GM10248 (cell line): ENCODE results near the gene BIRC7.

ENCODE experiments used
- CTCF ChIA-PET: fragments of 300-600 bp; sonication (Branson Sonifier 250); formaldehyde crosslinking; extraction: SDS; loops from one replicate; lab custom pipeline; 2021; ENCODE audit warnings: antibody characterized with exemption; lab: Yijun Ruan, JAX
- POLR2A ChIA-PET: fragments of 350-650 bp; sonication (Branson Sonifier 250); formaldehyde crosslinking; extraction: SDS; loops from one replicate; lab custom pipeline; 2020; ENCODE audit warnings: antibody characterized with exemption; lab: Yijun Ruan, JAX
- DNase-seq: peaks from one replicate; pipeline ENCODE4 v3.0.0; 2012; ENCODE audit errors: extremely low spot score
- CTCF ChIP-seq: IDR thresholded peaks from 2 replicates; pipeline ENCODE4 v1.5.1; 2012; ENCODE audit warnings: mild to moderate bottlenecking, low read depth; ENCODE audit errors: extremely low read depth, missing control alignments, control extremely low read depth

The BIRC7 gene

DNA sequence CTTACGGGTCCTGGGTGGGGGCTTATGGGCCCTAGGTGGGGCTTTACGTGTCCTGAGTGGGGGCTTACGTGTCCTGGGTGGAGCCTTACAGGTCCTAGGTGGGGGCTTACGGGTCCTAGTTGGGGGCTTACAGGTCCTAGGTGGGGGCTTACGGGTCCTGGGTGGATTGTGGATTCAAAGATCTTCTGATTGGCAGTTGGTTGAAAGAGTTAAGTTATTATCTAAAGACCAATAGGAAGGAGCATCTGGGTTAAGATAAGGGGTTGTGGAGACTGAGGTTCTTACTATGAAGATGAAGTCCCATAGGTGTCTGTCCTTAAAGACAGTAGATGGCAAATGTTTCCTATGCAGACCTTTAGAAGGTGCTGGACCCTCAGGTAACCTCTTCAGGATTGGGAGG lies 8.4 kb upstream of the BIRC7 start:
- TF ChIP-seq CTCF, result no peak
- ChIA-PET CTCF (interaction anchor here (2.2 kb wide), 1 partner anchor 8 kb away, joined by 8 read pairs; no protein-coding TSS in a partner anchor), POLR2A (no interaction called here)
- DNase-seq, result no peak

GRCh38 chr20:63228806-63229205 lies 6.9 kb upstream of the BIRC7 start:
- ChIA-PET CTCF (interaction anchor here (2.2 kb wide), 1 partner anchor 10 kb away, joined by 8 read pairs; no protein-coding TSS in a partner anchor), POLR2A (no interaction called here)
- no peak for TF ChIP-seq CTCF
- DNase-seq, result no peak

GRCh38 chr20:63230800-63231268 lies 4.9 kb upstream of the BIRC7 start:
- ChIA-PET CTCF (interaction anchor here (0.9 to 8.2 kb wide), 3 partner anchors 7 to 258 kb away, joined by 3 to 76 read pairs (median 6); no protein-coding TSS in a partner anchor), POLR2A (no interaction called here)

DNA sequence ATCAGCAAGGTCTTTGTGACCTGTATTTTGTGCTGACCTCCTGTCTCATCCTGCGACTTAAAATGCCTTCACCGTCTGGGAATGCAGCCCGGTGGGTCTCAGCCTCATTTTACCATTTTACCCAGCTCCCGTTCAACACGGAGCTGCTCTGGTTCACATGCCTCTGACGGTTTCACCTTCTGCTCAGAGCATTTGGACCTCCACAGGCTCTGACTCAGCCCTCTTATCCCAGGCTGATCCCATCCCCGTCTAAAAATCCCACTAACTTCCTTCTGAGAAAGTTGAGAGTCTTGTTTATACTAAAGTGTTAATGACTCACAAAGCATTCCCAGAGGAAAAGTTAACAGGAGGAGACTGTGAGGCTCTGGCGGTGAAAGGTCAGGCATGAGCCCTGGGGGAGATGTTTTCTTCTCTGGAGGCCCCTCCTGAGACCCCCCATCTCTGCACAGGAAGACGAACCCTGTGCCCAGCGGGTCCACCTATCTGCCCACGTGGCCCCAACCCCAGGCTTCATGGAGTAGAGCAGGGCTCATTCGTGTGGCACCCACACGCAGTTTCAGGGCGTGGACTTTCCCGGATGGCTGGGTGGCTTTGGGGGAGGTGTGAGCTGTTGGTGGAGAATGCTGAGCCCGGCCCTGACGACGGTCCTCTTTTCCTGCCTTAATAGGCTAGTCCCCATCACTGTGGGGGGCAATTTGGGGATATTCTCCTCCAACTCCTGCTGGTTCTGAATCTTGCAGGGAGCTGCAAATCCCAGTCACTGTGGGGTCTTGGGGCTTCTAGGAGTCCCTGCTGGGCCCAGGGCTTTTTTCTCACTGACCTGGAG lies 3.3 kb upstream of the BIRC7 start:
- POLR2A ChIA-PET, result no interaction called here
- DNase-seq, result no peak

More at GRCh38 chr20:63230800-63231268, 4.9 kb upstream of the BIRC7 start:
- TF ChIP-seq CTCF, result peak; percentile 19
- no peak for DNase-seq

GRCh38 chr20:63233061-63233344 lies 2.7 kb upstream of the BIRC7 start:
- ChIA-PET CTCF (interaction anchor here (1.2 to 8.2 kb wide), 4 partner anchors 9 to 149 kb away, joined by 3 to 76 read pairs (median 4); no protein-coding TSS in a partner anchor), POLR2A (no interaction called here)
- no peak for TF ChIP-seq CTCF
- DNase-seq, result no peak

More for the DNA sequence above, 3.3 kb upstream of the BIRC7 start:
- CTCF ChIA-PET, result interaction anchor here (1.2 to 8.2 kb wide), 4 partner anchors 9 to 150 kb away, joined by 3 to 76 read pairs (median 4); no protein-coding TSS in a partner anchor
- no peak for TF ChIP-seq CTCF

DNA sequence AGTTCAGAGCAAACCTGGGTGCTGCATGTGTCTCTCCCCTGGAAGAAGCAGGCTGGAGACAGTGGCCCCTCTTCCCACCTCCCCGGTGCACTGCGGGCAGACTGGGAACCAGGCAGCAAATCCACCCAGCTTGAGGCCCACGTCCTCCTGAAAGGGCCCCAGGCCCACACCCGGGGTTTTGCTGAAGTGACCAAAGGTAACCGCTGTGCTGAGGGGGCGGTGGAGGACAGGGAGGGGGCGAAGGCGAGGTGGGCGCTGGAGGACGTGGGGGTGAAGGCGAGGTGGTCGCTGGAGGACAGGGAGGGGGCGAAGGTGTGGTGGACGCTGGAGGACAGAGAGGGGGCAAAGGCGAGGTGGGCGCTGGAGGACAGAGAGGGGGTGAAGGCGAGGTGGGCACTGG lies 1.8 kb upstream of the BIRC7 start:
- no peak for TF ChIP-seq CTCF
- DNase-seq, result no peak
- POLR2A ChIA-PET, result no interaction called here

More for the DNA sequence above, 1.8 kb upstream of the BIRC7 start:
- CTCF ChIA-PET, result interaction anchor here (1.2 to 8.2 kb wide), 3 partner anchors 10 to 31 kb away, joined by 4 to 76 read pairs (median 4); no protein-coding TSS in a partner anchor
